GM12872 (cell line): ENCODE measurements around the gene MYLK.

Experiments
- CTCF ChIP-seq: IDR thresholded peaks from 3 replicates; pipeline ENCODE4 v1.5.1; 2011; ENCODE audit warnings: low read depth, mild to moderate bottlenecking, low read length, moderate library complexity; ENCODE audit not compliant: insufficient read depth

Gene MYLK

GRCh38 chr3:123636431-123636841, 247.7 kb downstream of the MYLK start:
- TF ChIP-seq CTCF, result no peak

- TF ChIP-seq CTCF, result no peak
Observed at GRCh38 chr3:123635717-123636116, 248.4 kb downstream of the MYLK start.

GRCh38 chr3:123635217-123635616, 248.9 kb downstream of the MYLK start:
- TF ChIP-seq CTCF, result no peak

GRCh38 chr3:123634149-123635051, 249.7 kb downstream of the MYLK start:
- no peak for TF ChIP-seq CTCF

- TF ChIP-seq CTCF, result no peak
Observed at GRCh38 chr3:123633530-123633929, 250.6 kb downstream of the MYLK start.

GRCh38 chr3:123632161-123632655, 251.9 kb downstream of the MYLK start:
- TF ChIP-seq CTCF, result no peak

- 0 out of 3 replicates have a peak, but pooled peaks have one; percentile 9 for TF ChIP-seq CTCF
Observed at GRCh38 chr3:123629747-123630047, 254.4 kb downstream of the MYLK start.
